Neural cell (in vitro differentiated cells): Measurements from ENCODE around the gene TSFM. TPM values are rescaled to one million over a fixed set of nuclear protein-coding genes. Genes with fewer than 3 reads are reported as not detected.

Experiments used
- H2AFZ ChIP-seq: fragments of 200-600, 300-800 bp; sonication (generic), shearing (Covaris generic); 2 replicates; pipeline ENCODE4 v1.6.0; 2014; ENCODE audit warnings: low read depth, mild to moderate bottlenecking, antibody characterized with exemption, low read length, moderate library complexity
- H3F3A ChIP-seq: fragments of 200-600 bp; shearing (Covaris generic); 2 replicates; pipeline ENCODE4 v1.6.1; 2016; ENCODE audit warnings: mild to moderate bottlenecking, moderate library complexity, mixed read lengths, antibody characterized with exemption, low read length; ENCODE audit not compliant: insufficient read depth, poor library complexity, severe bottlenecking
- H3K27ac ChIP-seq: fragments of 200-600, 300-800 bp; sonication (generic), shearing (Covaris generic); 2 replicates; pipeline ENCODE4 v1.5.1; 2014; ENCODE audit warnings: mild to moderate bottlenecking, low read length, moderate library complexity
- H3K27me3 ChIP-seq: fragments of 300-800, 200-600 bp; sonication (generic), shearing (Covaris generic); 2 replicates; pipeline ENCODE4 v1.6.0; 2014; ENCODE audit warnings: mild to moderate bottlenecking, low read depth, low read length, moderate library complexity; ENCODE audit not compliant: insufficient read depth
- H3K36me3 ChIP-seq: fragments of 300-800, 200-600 bp; sonication (generic), shearing (Covaris generic); 2 replicates; pipeline ENCODE4 v1.5.1; 2014; ENCODE audit warnings: mild to moderate bottlenecking, antibody characterized with exemption, low read length, moderate library complexity; ENCODE audit not compliant: insufficient read depth
- H3K4me2 ChIP-seq: fragments of 300-800, 200-600 bp; sonication (generic), shearing (Covaris generic); 2 replicates; pipeline ENCODE4 v1.6.0; 2014; ENCODE audit warnings: mild to moderate bottlenecking, low read length
- H3K4me3 ChIP-seq: fragments of 300-800, 200-600 bp; sonication (generic), shearing (Covaris generic); 2 replicates; pipeline ENCODE4 v1.5.1; 2014; ENCODE audit warnings: mild to moderate bottlenecking, low read length, moderate library complexity
- H3K79me2 ChIP-seq: fragments of 200-600 bp; shearing (Covaris generic); replicated peaks from 2 replicates; pipeline ENCODE4 v1.6.0; 2014; ENCODE audit warnings: mild to moderate bottlenecking, low read length, moderate library complexity; ENCODE audit not compliant: insufficient read depth
- H3K9ac ChIP-seq: fragments of 300-800, 200-600 bp; sonication (generic), shearing (Covaris generic); 2 replicates; pipeline ENCODE4 v1.6.1; 2016; ENCODE audit warnings: mild to moderate bottlenecking, low read length, mixed read lengths
- H3K9me2 ChIP-seq: fragments of 200-600 bp; shearing (Covaris generic); 2 replicates; pipeline ENCODE4 v1.6.1; 2016; ENCODE audit warnings: mild to moderate bottlenecking, low read length, mixed read lengths; ENCODE audit not compliant: insufficient read depth
- H3K9me3 ChIP-seq: fragments of 200-600, 300-800 bp; sonication (generic), shearing (Covaris generic); 2 replicates; pipeline ENCODE4 v1.6.1; 2016; ENCODE audit warnings: mild to moderate bottlenecking, mixed run types, low read length, moderate library complexity, mixed read lengths
- H4K20me1 ChIP-seq: fragments of 200-600 bp; shearing (Covaris generic); 2 replicates; pipeline ENCODE4 v1.6.1; 2016; ENCODE audit warnings: mild to moderate bottlenecking, mixed run types; ENCODE audit not compliant: insufficient read depth
- EP300 ChIP-seq: fragments of 450-650 bp; conservative IDR thresholded peaks from 2 replicates; pipeline ENCODE4 v1.6.1; 2014; ENCODE audit warnings: antibody characterized with exemption, mild to moderate bottlenecking, moderate library complexity; ENCODE audit not compliant: poor library complexity, severe bottlenecking
- EZH2 ChIP-seq: fragments of 200-600, 300-800 bp; shearing (Covaris generic), sonication (generic); IDR thresholded peaks from 2 replicates; pipeline ENCODE4 v1.6.1; 2014; ENCODE audit warnings: antibody characterized with exemption, low read length, borderline replicate concordance, mild to moderate bottlenecking; ENCODE audit not compliant: insufficient read depth, poor library complexity, severe bottlenecking
- MXI1 ChIP-seq: fragments of 450-650 bp; conservative IDR thresholded peaks from 2 replicates; pipeline ENCODE4 v1.6.1; 2014; ENCODE audit warnings: antibody characterized with exemption, mild to moderate bottlenecking; ENCODE audit not compliant: poor library complexity, severe bottlenecking
- POLR2AphosphoS5 ChIP-seq: IDR thresholded peaks from 2 replicates; pipeline ENCODE4 v1.6.1; 2012
- RAD21 ChIP-seq: fragments of 450-650 bp; conservative IDR thresholded peaks from 2 replicates; pipeline ENCODE4 v1.6.1; 2014; ENCODE audit warnings: antibody characterized with exemption, mild to moderate bottlenecking, moderate library complexity
- SMC3 ChIP-seq: fragments of 450-650 bp; conservative IDR thresholded peaks from 2 replicates; pipeline ENCODE4 v1.6.1; 2014; ENCODE audit warnings: antibody characterized with exemption, mild to moderate bottlenecking, moderate library complexity; ENCODE audit not compliant: poor library complexity
- TAF1 ChIP-seq: IDR thresholded peaks from 2 replicates; pipeline ENCODE4 v1.6.1; 2012; ENCODE audit warnings: low read depth
- polyA plus RNA-seq: library from polyadenylated mRNA; depleted of rRNA; stranded (reverse); fragments of >200 nt; gene quantifications from 2 replicates; pipeline ENCODE4 v1.2.3, GENCODE V29; 2014
- TF ChIP-seq, protein P1 (sequence below): fragments of 450-650 bp; IDR thresholded peaks from 2 replicates; pipeline ENCODE4 v1.5.1; 2014; ENCODE audit warnings: antibody characterized with exemption, mild to moderate bottlenecking, moderate library complexity; ENCODE audit not compliant: poor library complexity, severe bottlenecking
- TF ChIP-seq, protein P2 (sequence below): IDR thresholded peaks from 2 replicates; pipeline ENCODE4 v1.6.1; 2012; ENCODE audit warnings: borderline replicate concordance

TSFM gene
- polyA plus RNA-seq, 1 donor from 2014 or later: 37.8 TPM

DNA sequence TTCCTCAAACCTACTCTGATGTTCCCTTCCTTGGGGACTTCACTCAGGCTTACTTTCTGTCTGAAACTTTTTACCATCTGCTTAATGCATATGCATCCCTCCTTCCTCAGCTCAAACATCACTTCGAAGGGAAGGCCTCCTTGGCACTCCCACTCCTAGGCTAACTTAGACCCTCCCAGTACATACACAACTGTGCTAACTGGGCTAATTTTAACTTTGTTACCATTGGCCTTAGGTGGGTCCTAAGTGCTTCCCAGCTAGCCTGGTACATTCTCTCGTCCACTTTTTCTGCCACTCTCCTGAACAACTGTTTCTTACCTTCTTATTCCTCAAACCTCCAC, 6.4 kb upstream of the TSFM start:
- Histone ChIP-seq H3K27ac (no peak overlapping the region), H3K4me2 (no peak overlapping the region), H3K4me3 (no peak overlapping the region), H3F3A (no peaks in the 10 kb centered on the region), H3K9me2 (no peaks in the 10 kb centered on the region), H3K9ac (no peak overlapping the region), H2AFZ (no peak overlapping the region), H3K9me3 (no peaks in the 10 kb centered on the region), H3K36me3 (no peaks in the 10 kb centered on the region), H3K79me2 (no peaks in the 10 kb centered on the region), H3K27me3 (no peaks in the 10 kb centered on the region), H4K20me1 (no peaks in the 10 kb centered on the region)
- TF ChIP-seq, protein P1, sequence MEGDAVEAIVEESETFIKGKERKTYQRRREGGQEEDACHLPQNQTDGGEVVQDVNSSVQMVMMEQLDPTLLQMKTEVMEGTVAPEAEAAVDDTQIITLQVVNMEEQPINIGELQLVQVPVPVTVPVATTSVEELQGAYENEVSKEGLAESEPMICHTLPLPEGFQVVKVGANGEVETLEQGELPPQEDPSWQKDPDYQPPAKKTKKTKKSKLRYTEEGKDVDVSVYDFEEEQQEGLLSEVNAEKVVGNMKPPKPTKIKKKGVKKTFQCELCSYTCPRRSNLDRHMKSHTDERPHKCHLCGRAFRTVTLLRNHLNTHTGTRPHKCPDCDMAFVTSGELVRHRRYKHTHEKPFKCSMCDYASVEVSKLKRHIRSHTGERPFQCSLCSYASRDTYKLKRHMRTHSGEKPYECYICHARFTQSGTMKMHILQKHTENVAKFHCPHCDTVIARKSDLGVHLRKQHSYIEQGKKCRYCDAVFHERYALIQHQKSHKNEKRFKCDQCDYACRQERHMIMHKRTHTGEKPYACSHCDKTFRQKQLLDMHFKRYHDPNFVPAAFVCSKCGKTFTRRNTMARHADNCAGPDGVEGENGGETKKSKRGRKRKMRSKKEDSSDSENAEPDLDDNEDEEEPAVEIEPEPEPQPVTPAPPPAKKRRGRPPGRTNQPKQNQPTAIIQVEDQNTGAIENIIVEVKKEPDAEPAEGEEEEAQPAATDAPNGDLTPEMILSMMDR: no peak
- TF ChIP-seq POLR2AphosphoS5 (no peak), SMC3 (no peak), RAD21 (no peak), EP300 (no peak), TAF1 (no peak), EZH2 (no peak), MXI1 (no peak)
- TF ChIP-seq, protein P2, sequence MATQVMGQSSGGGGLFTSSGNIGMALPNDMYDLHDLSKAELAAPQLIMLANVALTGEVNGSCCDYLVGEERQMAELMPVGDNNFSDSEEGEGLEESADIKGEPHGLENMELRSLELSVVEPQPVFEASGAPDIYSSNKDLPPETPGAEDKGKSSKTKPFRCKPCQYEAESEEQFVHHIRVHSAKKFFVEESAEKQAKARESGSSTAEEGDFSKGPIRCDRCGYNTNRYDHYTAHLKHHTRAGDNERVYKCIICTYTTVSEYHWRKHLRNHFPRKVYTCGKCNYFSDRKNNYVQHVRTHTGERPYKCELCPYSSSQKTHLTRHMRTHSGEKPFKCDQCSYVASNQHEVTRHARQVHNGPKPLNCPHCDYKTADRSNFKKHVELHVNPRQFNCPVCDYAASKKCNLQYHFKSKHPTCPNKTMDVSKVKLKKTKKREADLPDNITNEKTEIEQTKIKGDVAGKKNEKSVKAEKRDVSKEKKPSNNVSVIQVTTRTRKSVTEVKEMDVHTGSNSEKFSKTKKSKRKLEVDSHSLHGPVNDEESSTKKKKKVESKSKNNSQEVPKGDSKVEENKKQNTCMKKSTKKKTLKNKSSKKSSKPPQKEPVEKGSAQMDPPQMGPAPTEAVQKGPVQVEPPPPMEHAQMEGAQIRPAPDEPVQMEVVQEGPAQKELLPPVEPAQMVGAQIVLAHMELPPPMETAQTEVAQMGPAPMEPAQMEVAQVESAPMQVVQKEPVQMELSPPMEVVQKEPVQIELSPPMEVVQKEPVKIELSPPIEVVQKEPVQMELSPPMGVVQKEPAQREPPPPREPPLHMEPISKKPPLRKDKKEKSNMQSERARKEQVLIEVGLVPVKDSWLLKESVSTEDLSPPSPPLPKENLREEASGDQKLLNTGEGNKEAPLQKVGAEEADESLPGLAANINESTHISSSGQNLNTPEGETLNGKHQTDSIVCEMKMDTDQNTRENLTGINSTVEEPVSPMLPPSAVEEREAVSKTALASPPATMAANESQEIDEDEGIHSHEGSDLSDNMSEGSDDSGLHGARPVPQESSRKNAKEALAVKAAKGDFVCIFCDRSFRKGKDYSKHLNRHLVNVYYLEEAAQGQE: no peak

DNA sequence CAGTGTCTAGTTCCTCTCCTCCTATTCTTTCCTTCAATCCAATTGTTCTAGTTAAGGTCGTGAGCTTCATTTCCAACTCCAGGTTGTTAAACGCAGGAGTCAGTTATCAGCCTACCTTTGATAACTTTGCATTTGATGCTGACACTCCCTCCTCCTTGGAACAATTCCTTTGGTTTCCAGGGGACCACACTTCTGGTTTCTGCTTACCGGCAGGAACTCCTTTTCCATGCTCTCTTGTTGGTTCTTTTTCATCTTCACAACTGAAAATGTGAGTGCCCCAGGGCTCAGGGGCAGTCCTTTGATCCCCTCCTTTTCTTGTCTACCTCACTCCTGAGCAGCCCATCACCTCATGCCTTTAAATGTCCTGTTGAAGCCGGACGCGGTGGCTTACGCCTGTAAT, 5.2 kb upstream of the TSFM start:
- H3K36me3 ChIP-seq: no peaks in the 10 kb centered on the region
- H2AFZ ChIP-seq: no peak overlapping the region
- no peak overlapping the region for H3K9ac ChIP-seq
- H3K4me3 ChIP-seq: no peak overlapping the region
- H3K9me3 ChIP-seq: no peaks in the 10 kb centered on the region
- TF ChIP-seq TAF1: no peak
- no peak for TF ChIP-seq MXI1
- TF ChIP-seq, protein P2: no peak
- no peak for TF ChIP-seq SMC3
- TF ChIP-seq EZH2: no peak
- TF ChIP-seq RAD21: no peak
- TF ChIP-seq EP300: no peak
- no peak for TF ChIP-seq POLR2AphosphoS5
- TF ChIP-seq, protein P1: no peak
- H3K4me2 ChIP-seq: no peak overlapping the region
- H3K9me2 ChIP-seq: no peaks in the 10 kb centered on the region
- no peak overlapping the region for H3K27ac ChIP-seq
- no peaks in the 10 kb centered on the region for H4K20me1 ChIP-seq
- no peaks in the 10 kb centered on the region for H3F3A ChIP-seq
- no peaks in the 10 kb centered on the region for H3K79me2 ChIP-seq
- H3K27me3 ChIP-seq: no peaks in the 10 kb centered on the region
